GM23338 (cell line): Measurements from ENCODE around the gene FAM117A.

Experiments
- CREB1 ChIP-seq: fragments of 250-450 bp; sonication (Bioruptor Pico); IDR thresholded peaks from 2 replicates; pipeline ENCODE4 v1.5.0; 2020; ENCODE audit warnings: low read depth, mild to moderate bottlenecking, moderate library complexity
- CTCF ChIP-seq, 2 experiments: fragments of 200-600 bp in 1 of 2; sonication (generic) in 1 of 2; conservative IDR thresholded peaks; 2 replicates each; pipeline versions ENCODE4 v1.5.1 to v1.6.1; 2016 to 2017; ENCODE audit warnings: antibody characterized with exemption in 2 of 2, low read depth in 2 of 2, mild to moderate bottlenecking in 2 of 2, moderate library complexity in 1 of 2
- ETS1 ChIP-seq: IDR thresholded peaks from 2 replicates; pipeline ENCODE4 v1.6.1; 2016; ENCODE audit warnings: antibody characterized with exemption
- EZH2 ChIP-seq: fragments of 200-600 bp; sonication (generic); IDR thresholded peaks from one replicate; pipeline ENCODE4 v1.8.0; 2017; ENCODE audit warnings: antibody characterized with exemption, mild to moderate bottlenecking, low read depth; ENCODE audit not compliant: unreplicated experiment
- EZH2phosphoT487 ChIP-seq: fragments of 200-600 bp; sonication (generic); IDR thresholded peaks from one replicate; pipeline ENCODE4 v1.8.1; 2018; ENCODE audit warnings: antibody characterized with exemption; ENCODE audit not compliant: unreplicated experiment
- NANOG ChIP-seq: IDR thresholded peaks from 2 replicates; pipeline ENCODE4 v1.6.1; 2016; ENCODE audit warnings: antibody characterized with exemption, borderline replicate concordance
- POLR2AphosphoS5 ChIP-seq: IDR thresholded peaks from 2 replicates; pipeline ENCODE4 v1.6.1; 2016; ENCODE audit warnings: antibody characterized with exemption, low read depth
- STAT1 ChIP-seq: IDR thresholded peaks from one replicate; pipeline ENCODE4 v1.6.1; 2016; ENCODE audit warnings: antibody characterized with exemption; ENCODE audit not compliant: unreplicated experiment
- ZNF114 ChIP-seq: fragments of 250-450 bp; sonication (Bioruptor Pico); IDR thresholded peaks from 2 replicates; pipeline ENCODE4 v1.5.0; 2020; ENCODE audit warnings: mild to moderate bottlenecking, moderate library complexity

GRCh38 chr17:49699966-49700575 lies 63.9 kb downstream of the FAM117A start:
- TF ChIP-seq CTCF (conservative IDR thresholded peaks at IDR 0.05; ENCODE audit: low read depth in 2 of 2), result no peak
- TF ChIP-seq EZH2, result no peak
- no peak for TF ChIP-seq STAT1
- no peak for TF ChIP-seq POLR2AphosphoS5
- TF ChIP-seq EZH2phosphoT487, result no peak
- TF ChIP-seq ETS1, result no peak
- no peak for TF ChIP-seq NANOG
- TF ChIP-seq CREB1 (CRISPR knock-in tag), result no peak
- no peak for TF ChIP-seq ZNF114 (CRISPR knock-in tag)
